Dermis microvascular lymphatic vessel endothelial cell (primary cell): ENCODE measurements around the gene PITHD1. TPM values are rescaled to one million over a fixed set of nuclear protein-coding genes. Genes with fewer than 3 reads are reported as not detected.
A peak's percentile ranks its signal among the peaks of the same experiment; 100 is the strongest.
"Not testable (repeated sequence)": the region's sequence is repeated elsewhere in the genome, so short reads cannot be mapped to it uniquely, and the experiment has no call there.

Experiments
- DNase-seq, 2 donors: peaks; one replicate each; pipeline versions ENCODE4 v3.0.0 to v3.0.0-alpha.2; 2010; ENCODE audit warnings: low read depth in 2 of 2
- total RNA-seq: library from RNA; depleted of rRNA; stranded (reverse); fragments of >200 nt; gene quantifications from 2 replicates; pipeline ENCODE4 v1.2.1, GENCODE V29; 2014

Gene PITHD1, protein sequence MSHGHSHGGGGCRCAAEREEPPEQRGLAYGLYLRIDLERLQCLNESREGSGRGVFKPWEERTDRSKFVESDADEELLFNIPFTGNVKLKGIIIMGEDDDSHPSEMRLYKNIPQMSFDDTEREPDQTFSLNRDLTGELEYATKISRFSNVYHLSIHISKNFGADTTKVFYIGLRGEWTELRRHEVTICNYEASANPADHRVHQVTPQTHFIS
- total RNA-seq = 30.4 and 51.2 TPM in 2 replicates

DNA sequence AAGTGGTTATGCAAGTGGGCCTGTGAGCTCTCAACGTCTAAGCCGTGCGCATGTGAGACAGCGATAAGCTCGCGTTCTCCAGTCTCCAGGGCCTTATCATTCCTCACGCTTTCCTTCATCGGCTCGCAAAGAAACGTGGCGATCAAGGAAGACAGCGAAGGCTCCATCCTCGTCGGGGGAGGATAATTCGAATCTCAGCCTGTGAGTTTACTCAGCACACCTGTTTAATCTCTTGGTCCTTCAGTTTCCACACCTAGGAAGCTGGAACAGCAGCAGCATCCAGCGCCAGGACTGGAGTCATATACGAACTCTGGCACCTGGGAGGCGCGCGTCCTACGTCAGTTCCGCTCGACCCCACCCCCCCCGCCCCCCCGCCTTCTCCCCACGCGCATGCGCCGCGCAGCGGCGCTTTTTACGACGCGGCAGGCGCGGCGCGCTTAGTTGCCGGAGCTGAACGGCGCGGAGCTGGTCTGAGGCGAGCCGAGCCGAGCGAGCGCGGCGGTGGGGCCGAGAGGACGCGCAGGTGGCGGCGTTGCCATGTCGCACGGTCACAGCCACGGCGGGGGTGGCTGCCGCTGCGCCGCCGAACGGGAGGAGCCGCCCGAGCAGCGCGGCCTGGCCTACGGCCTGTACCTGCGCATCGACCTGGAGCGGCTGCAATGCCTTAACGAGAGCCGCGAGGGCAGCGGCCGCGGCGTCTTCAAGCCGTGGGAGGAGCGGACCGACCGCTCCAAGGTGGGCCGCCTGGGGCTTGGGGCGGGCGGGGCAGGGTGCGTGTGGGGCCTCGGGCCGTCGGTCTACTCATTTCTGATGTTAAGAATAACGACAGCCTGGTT, at the start of gene PITHD1:
TSS of gene PITHD1 (plus strand) at position 440 of the 836 bp plus-strand sequence. CDS start at position 538, 98 bp downstream.
- DNase-seq = peak; percentile 64 to 87

DNA sequence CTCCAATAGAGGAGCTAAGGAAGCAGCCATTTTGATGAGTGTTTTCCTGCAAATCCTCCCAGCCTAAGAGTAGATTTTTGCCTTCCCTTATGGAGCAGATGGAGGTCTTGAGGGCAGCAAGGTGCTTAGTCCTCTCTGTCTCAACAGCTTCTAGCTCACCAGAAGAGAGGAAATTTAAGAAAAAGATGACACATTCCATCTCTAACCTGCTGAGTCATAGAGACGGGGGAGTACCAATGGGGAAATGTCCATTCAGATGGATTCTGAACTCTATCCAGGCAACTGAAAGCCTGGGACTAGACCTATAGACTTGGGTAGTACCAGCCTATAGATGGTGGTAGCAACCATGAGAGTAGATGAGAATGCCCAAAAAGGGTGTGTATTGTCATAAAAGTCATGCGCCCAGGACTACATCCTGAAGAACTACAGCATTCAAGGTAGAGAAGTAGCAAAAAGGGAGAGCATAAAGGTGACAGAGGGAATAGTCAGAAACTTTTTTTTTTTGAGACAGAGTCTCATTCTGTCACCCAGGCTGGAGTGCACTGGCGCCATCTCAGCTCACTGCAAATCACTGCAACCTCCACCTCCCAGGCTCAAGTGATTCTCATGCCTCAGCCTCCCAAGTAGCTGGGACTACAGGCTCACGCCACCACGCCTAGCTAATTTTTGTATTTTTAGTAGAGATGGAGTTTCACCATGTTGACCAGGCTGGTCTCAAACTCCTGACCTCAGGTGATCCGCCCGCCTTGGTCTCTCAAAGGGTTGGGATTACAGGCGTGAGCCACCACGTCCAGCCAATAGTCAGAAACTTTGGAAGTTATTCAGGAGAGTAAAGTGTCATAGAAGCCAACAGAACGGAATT, 45.6 kb upstream of the PITHD1 start:
- DNase-seq = peak in 1 of 2 donors; percentile 8

DNA sequence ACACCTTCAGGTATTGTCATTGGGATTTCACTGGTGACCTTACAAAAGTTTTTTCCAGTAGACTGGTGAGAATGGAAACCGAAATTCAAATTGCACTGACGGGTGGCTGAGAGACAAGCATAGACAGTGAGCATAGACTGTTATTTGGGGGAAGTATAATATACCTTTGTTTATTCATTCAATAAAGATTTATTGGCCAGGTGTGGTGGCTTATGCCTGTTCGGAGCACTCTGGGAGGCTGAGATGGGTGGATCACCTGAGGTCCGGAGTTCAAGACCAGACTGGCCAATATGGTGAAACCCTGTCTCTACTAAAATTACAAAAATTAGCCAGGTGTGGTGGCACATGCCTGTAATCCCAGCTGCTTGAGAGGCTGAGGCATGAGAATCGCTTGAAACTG, 44.9 kb upstream of the PITHD1 start:
- not testable (repeated sequence) for DNase-seq

DNA sequence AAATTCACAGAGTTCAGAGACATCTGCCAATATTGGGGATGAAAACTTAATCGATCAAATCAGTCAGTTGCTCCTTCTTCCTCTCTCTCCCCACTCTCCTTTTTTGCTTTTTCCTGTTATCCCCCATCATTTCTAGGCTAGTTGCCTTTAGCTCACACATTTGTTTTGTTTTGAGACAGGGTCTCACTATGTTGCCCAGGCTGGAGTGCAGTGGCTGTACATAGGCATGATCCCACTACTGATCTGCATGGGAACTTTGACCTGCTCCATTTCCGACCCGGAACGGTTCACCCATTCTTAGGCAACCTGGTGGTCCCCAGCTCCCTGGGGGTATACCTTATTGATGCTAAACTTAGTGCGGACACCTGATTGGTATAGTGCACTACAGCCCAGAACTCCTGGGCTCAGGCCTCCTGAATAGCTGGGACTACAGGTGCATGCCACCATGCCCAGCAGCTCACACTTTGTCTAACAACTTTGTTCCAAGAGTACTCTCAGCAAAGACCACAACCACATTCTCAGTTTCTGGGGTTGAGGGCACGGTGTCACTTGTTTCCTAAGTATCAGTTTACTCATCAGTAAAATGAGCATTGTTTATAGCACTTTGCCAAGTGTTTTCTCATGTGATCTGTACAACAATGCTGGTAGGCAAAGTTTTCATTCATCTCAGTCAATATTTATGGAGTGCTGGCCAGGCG, 41.6 kb upstream of the PITHD1 start:
- no peak for DNase-seq

DNA sequence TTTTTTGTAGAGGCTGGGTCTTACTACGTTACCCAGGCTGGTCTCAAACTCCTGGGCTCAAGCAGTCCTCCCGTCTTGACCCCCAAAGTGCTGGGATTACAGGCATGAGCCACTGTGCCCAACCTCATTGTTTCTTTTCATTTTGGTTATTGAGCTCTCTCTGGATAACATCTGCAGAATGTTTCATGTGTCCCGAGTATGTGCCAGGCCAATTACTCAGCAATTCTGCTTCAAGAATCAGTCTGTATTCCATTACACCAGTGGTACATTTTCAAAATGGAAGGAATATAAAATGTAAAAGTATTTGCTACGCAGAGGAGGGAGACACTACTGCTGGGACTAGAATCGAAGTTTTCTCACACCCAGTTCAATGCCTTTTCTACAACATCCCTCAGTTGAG, 36.6 kb upstream of the PITHD1 start:
- no peak for DNase-seq

DNA sequence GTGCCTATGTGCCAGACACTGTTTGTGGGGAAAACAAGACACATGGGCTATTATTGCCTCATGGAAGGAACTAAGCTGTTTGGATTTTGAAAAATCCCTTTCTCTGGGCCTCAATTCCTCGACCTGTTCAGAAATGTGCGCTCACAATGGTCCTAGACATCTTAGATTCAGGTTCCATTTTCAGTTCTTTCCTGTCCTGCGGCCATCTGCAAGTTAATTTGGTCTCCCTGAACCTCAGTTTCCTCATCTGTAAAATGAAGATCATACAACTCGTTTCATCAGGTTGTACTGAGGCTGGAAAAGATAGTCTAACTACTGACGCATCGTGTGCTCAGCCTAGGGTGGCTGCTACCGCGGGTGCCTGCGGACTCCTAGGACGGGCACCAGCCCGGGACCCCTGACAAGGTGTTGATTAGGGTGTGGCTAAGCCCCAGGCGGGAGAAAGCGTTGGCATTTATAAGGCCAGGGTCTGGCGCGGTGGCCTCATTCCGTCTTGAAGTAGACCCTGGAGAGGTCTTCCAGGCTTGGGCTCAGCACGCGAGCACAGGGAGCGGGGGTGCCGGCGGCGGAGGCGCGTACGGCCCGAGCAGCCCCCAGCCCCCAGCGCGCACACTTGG, 35.4 kb upstream of the PITHD1 start:
- DNase-seq = no peak

DNA sequence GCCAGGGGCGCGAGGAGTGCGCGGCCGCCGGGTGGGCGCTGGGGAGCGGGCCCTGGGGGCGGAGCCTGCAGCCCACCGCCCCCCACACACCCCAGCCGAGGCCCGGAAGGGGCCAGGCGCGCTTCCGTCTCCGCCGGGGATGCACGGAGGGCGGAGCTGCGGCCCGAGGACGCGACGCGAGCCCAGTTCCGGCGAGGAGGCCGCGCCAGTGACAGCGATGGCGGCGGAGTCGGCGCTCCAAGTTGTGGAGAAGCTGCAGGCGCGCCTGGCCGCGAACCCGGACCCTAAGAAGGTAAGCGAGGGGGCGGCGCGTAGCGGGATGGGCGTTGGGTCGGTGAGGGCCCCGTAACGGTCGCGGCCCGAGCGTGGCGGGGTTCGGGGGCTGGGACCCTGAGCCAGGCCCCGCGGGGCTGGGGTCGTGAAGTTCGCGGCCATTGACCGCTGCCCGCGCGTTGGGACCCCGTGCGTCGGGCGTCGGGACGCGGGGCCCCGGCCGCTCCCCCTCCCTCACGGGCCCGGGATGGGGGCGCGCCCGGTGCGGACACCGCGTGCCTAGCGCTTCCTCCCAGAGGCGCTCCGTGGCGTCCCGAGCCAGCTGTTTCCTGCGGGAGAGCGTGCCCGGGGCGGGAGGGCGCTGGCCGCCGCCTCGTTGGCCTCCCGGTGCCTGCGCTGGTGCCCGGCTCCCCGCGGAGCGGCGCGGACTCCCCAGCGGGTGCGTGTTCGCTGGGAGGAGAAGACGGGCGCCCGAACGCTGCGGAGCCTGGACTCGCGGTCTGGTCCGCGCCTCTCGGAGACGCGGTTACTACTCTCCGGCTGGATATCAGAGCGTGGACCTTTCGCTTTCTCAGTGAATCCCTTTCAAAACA, 34.7 kb upstream of the PITHD1 start, which contains the start of gene ELOA:
TSS of gene ELOA (plus strand) at position 185 of the 866 bp plus-strand sequence. CDS start at position 218, 33 bp downstream.
- DNase-seq = peak in 1 of 2 donors; percentile 64

DNA sequence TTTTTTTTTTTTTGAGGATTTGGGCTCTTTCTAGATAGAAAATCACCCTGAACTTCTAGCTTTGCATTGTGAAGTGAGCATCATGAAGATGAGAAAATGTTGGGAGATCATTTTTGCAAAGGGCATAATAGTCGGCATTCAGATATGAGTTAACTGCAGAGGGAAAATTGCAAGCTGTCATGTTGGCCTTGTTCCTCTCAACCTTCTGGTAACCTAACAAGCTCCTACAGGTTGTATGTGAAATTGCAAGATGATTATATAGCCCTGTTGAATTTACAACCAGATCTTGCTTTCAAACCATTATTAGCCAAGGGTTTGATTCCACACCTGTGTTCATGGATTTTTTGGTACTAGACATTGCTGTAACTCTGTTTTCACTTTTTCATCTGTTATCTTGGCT, 32.7 kb upstream of the PITHD1 start:
- DNase-seq = peak in 1 of 2 donors; percentile 52

DNA sequence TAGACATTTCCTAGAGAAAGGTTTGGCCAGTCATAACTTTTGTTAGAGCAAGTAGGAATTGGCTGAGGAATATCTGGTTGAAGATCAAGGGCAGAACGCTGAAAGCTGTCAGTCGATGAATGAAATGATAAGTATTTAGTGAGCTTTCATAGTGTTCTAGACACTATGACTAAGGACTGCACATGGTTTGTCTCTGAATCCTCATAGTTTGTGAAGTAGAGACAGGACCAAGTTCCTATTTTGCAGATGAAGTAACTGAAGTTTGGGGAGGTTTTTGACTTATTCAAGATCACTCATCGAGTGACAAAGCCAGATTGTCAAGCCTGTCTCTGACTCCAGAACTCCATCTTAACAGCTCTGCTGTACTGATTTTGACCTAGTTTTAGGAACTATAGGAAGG, 30.2 kb upstream of the PITHD1 start:
- no peak for DNase-seq

DNA sequence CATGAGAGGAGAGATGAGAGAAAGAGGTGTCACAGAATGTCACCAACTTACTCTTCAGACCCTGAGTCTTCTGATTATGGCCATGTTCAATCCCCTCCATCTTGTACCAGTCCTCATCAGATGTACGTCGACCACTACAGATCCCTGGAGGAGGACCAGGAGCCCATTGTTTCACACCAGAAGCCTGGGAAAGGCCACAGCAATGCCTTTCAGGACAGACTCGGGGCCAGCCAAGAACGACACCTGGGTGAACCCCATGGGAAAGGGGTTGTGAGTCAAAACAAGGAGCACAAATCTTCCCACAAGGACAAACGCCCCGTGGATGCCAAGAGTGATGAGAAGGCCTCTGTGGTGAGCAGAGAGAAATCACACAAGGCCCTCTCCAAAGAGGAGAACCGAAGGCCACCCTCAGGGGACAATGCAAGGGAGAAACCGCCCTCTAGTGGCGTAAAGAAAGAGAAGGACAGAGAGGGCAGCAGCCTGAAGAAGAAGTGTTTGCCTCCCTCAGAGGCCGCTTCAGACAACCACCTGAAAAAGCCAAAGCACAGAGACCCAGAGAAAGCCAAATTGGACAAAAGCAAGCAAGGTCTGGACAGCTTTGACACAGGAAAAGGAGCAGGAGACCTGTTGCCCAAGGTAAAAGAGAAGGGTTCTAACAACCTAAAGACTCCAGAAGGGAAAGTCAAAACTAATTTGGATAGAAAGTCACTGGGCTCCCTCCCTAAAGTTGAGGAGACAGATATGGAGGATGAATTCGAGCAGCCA, 27.0 kb upstream of the PITHD1 start:
- peak in 1 of 2 donors; percentile 55 for DNase-seq

DNA sequence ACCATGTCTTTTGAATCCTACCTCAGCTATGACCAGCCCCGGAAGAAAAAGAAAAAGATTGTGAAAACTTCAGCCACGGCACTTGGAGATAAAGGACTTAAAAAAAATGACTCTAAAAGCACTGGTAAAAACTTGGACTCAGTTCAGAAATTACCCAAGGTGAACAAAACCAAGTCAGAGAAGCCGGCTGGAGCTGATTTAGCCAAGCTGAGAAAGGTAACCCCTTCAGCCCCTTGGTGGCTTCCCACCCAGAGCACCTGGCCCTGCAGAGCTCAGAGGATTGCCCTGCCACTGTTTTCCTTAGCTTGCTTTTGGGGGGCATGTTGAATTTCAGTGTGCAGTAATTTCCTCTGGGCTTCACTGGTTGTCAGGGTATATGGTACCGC, 26.4 kb upstream of the PITHD1 start:
- no peak for DNase-seq

DNA sequence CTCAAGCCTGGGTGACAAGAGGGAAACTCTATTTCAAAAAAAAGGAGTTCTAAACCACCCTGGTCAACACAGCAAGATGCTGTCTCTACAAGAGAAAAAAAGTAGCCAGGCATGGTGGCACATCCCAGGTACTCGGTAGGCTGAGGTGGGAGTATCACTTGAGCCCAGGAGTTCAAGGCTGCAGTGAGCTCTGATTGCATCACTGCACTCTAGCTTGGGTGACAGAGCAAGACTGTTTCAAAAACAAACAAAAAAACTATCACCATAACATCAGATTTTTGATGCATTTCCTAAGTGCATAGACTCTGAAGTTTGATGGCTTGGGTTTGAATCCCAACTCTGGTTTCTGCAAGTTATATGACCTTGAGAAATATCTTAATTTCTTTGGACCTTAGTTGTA, 25.3 kb upstream of the PITHD1 start:
- no peak for DNase-seq

DNA sequence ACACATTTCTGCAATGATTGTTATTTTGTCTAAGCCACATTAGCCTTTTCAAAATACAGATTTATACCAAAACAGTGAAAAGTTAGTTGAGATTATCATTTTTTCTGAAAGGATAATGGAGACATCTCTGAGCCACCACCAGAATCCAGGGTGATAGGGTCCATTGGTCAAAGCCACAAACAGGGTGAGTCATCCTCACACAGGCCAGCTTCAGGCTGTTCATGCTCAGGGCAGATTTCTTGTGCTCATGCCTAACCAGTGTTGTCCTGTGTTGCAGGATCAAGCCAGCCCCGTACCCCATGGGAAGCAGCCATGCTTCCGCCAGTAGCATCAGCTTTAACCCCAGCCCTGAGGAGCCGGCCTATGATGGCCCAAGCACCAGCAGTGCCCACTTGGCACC, 21.5 kb upstream of the PITHD1 start:
- DNase-seq = no peak

DNA sequence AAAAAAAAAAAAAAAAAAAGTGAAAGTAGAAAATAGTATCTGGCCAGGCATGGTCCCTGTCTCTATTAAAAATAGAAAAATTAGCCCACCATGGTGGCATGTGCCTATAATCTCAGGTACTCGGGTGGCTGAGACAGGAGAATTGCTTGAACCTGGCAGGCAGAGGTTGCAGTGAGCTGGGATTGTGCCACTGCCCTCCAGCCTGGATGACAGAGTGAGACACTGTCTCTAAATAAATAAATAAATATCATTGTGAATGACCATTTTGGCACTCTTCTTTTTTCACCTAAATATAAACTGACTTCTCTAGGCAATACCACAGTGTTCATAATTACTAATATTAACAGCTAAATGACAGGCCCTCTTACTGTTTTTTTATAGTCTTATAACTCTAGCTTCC, 20.4 kb upstream of the PITHD1 start:
- DNase-seq = no peak

DNA sequence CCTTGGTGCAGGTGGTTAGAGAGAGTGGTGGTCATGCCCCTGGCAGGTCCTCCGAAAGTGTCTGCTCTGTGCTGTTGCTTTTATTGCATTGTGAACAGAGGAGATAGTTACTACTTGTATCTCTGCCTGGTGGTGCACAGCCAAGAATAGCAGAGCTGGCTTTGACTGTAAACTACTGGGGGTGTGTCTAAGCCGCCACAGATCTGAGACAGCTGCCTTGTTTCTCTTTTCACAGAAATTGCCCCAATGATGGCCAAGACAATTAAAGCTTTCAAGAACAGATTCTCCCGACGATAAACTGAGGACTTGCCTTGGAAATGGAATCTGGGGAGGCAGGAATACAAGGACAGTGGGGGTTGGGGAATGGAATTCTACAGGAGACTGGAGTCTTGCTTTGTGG, 18.9 kb upstream of the PITHD1 start:
- DNase-seq = no peak

DNA sequence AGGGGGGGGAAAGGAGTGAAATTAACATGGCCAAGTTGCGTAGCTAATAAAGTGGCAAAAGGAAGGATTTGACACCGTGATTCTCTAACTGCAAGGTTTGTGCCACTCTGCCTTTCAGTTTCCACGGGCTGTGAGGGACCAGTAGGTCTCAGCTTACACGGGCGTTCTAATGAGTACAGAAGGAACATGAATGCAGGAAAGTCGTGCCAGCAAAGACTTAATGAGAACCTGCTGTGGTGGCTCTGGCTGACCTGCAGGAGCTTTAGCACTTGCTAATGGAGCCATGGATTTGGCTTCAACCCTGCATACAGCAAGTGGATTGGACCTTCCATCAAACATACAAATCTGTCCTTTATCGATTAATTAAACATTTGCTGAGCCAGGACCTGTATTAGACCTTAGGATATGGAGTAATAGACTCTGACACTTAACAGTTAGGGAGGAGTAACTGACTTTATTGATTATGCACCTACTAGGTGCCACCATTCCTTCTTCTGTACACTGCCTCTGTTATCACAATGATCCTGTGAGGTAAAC, 15.1 kb upstream of the PITHD1 start:
- DNase-seq = no peak

DNA sequence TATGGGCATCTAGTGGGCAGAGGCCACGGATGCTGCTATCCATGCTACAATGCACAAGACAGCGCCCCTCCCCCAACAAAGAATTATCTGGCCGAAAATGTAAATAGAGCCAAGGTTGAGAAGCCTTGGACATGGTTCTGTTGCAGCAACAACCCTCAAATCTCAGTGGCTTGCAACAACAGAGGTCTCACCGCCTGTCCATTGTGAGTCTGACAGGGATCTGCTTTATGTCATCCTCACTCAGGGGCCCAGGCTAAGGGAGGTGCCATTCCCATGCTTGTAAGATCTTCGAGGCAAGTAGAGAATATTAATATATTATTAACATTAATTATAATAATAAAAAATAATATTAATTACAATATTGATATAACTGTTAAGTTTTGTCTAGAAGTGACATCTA, 9.5 kb upstream of the PITHD1 start:
- no peak for DNase-seq

DNA sequence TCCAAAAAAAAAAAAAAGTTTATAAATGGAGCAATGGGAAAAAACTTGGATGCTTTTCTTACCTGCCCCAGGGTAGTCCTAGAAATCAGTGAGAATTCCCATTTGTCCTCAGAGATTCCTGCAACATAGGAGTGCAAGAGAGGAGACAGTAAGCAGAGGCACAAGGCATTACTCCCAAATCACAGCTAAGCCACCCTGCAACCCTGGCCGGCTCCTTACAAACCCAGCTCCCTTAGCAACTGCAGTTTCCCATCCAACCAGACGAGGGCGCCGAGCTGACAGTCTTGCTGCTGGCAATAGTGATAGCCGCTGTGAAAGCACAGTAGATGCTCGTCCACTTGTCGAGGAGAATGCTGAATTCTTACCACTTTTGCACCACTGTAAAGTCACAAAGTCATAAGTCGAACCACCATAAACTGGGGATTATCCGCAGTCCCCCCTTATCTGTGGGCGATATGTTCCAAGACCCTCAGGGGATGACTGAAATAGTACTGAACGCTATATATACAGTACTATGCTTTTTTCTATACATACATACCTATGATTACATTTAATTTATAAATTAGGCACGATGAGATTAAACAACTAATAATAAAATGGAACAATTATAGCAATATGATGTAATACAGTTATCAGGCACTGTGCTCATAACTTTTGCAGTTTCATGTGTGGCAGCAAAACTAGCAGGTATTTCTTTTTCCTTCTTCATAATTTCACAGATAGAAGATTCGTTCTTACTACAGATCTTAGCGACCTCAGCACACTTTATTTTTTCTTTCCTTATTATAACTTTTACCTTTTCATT, 6.0 kb upstream of the PITHD1 start:
- DNase-seq = peak; percentile 60 to 83
